GM18519 (cell line): Measurements from ENCODE around the gene GSC2.
"Not testable (repeated sequence)": the region's sequence is repeated elsewhere in the genome, so short reads cannot be mapped to it uniquely, and the experiment has no call there.

Experiments
- ATAC-seq: cut with Tn5 transposase; IDR thresholded peaks from one replicate; pipeline ENCODE4 v1.9.1; 2021; ENCODE audit warnings: mild to moderate bottlenecking, moderate library complexity; ENCODE audit not compliant: unreplicated experiment, low FRiP score

GSC2 gene

DNA sequence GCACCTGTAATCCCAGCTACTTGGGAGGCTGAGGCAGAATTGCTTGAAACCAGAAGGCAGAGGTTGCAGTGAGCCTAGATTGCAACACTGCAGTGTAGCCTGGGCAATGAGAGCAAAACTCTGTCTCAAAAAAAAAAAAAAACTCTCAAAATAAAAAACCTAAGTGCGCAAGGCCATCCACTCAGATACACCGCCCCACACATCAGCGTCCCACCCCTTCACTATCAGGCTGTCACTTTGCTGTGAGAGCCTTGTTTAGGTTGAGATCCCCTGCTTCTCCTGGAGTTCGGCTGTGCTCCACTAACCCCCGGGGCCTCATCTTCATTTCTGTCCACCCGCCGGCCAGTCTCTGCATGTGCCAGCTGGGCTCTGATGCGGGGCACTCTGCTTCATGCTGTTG lies 16.3 kb upstream of the GSC2 start:
- no peak for ATAC-seq

DNA sequence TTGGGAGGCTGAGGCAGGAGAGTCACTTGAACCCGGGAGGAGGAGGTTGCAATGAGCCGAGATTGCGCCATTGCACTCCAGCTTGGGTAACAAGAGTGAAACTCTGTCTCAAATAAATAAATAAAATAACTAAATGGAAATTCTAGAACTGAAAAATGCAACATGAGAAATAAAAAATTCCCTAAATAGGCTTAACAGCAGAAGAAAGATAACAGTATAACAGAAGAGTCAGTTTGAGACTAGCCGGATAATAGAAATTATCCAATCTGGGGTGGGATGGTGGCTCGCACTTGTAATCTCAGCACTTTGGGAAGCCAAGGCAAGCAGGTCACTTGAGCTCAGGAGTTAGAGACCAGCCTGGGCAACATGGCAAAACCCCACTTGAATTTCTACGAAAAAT lies 14.3 kb upstream of the GSC2 start:
- no peak for ATAC-seq

DNA sequence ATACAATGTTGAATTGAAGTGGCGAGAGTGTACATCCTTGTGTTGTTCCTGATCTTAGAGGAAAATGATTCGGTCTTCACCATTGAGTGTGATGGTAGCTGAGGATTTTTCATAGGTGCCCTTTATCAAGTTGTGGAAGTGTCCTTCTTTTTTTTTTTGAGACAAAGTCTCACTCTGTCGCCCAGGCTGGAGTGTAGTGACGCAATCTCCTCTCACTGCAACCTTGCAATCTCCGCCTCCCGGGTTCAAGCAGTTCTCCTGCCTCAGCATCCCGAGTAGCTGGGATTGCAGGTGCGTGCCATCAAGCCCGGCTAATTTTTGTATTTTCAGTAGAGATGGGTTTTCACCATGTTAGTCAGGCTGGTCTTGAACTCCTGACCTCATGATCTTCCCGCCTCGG lies 8.6 kb upstream of the GSC2 start:
- ATAC-seq, result not testable (repeated sequence)

DNA sequence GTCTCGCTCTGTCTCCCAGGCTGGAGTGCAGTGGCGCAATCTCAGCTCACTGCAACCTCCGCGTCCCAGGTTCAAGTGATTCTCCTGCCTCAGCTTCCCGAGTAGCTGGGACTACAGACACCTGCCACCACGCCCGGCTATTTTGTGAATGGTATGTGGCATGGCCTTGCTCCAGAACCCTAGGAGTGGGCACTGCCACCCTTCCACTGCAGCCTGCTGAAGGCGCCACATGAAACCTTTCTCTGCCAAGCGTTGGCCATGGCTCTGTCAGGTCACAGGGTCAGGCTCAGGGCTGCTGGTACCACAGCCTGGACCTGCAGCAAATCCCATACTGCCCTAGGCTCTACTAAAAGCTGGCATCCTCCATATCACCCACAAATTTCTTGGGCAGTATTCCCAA lies 6.0 kb upstream of the GSC2 start:
- not testable (repeated sequence) for ATAC-seq

DNA sequence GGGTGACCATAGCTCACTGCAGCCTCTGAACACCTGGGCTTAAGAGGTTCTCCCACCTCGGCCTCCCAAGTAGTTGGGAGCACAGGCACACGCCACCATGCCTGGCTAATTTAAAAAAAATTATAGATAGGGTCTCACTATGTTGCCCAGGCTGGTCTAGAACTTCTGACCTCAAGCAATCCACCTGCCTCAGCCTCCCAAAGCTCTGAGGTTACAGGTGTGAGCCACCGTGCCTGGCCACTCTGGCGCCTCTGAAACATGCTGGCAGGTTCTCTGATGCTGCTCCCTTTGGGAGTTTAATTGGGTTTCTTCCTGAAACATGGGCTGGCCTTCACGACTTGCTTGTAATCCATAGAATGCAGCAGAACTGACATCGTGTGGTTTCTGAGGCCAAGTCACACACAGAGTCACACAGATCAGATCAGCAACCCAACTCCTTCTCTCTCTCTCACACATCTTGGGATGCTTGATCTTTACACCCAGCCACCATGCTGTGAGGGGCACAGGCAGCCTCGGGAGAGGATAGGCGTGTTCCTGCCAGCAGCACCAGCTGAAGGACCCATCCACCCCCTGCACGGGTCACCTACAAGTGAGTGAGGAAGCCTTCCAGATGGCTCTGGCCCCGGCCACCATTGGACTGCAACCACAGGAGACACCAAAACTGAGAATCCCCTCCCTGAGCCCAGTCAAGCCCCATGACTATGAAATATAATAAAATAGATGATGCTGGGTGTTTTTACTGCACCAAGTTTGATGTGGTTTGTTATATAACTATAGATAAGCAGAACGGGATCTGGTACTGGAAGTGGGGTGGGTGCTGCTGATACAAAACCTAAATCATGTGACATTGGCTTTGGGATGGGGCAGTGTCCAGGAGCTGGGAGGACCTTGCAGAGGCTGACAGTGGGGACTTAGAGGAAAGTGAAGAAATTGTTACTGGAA lies 3.1 kb upstream of the GSC2 start:
- no peak for ATAC-seq

DNA sequence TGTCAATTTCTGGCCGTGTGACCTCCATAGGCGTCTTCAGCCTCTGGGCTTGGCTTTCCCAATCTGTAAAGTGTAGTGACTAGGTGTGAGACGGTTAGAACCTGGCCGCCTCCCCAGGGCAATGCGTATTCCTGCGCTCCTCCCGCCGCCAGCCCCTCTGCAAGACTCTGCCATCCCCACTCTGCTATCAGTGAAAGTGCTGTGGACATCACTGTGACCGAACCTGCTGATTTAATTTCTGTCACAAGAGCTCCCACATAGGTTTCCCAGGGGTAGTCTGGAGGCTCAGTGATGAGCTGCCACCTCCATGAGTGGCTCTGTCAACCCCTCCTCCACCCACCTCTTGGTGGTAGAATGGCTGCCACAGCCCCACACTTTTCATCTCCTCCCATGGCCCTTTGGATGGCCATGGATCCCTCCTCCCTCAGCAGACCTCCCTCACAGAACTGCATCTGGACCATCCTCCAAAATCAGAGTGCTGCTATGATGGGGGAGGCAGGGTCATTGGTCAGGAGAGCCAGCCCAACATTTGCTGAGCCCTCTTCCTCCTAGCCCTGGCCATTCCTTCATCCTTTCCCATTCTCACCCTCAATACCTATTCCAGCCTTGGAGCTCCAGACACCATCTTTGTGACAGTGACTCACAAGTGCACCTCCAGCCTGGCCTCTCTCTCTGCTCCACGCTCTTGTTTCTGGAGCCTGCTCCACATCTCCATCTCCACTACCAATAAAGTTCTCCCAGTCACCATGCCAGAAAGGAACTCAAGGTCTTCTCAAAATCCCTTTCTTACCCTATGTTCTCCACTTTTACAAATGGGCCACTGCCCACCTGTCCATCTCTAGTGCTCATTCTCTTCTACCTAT lies 1.5 kb upstream of the GSC2 start:
- ATAC-seq, result no peak

DNA sequence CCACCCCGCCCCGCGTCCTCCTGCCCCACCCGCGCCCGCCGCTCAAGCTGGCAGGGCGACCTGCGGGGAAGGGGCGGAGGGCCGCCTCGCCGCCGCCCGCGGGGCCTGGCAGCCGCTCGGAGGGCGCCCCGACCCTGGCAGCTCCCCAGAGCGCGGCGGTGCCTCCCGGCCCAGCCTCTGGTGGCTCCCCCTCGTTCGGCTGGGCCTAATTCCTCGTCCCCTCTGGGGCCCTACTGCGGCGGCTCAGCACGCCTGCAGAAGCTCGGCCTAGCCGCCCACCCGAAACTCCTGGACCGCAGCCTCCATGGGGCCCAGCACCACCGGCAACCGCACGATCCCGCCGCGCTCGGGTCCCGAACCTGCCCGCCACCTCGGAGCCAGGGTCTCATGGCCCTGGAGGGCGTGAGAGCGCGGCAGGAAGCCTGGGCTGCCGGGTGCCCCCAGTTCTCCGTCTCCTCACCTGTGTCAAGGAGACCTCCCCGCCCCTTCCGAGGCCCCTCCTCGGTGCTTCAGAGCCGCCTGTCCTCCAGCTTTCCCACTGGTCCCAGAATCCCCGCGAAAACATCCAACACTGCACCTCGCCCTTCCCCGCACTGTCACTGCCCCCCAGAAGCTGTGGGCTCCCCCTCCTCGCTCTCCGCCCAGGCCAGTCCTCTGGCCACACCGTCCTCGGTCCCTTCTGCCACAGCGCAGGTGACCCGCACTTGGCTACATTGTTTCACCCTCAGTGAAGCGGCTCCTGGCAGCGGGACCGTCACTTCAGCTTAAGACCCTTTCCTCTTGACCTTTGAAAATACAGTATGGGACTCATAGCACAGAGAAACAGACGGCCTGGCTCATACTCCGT lies 613 bp upstream of the GSC2 start:
- no peak for ATAC-seq

DNA sequence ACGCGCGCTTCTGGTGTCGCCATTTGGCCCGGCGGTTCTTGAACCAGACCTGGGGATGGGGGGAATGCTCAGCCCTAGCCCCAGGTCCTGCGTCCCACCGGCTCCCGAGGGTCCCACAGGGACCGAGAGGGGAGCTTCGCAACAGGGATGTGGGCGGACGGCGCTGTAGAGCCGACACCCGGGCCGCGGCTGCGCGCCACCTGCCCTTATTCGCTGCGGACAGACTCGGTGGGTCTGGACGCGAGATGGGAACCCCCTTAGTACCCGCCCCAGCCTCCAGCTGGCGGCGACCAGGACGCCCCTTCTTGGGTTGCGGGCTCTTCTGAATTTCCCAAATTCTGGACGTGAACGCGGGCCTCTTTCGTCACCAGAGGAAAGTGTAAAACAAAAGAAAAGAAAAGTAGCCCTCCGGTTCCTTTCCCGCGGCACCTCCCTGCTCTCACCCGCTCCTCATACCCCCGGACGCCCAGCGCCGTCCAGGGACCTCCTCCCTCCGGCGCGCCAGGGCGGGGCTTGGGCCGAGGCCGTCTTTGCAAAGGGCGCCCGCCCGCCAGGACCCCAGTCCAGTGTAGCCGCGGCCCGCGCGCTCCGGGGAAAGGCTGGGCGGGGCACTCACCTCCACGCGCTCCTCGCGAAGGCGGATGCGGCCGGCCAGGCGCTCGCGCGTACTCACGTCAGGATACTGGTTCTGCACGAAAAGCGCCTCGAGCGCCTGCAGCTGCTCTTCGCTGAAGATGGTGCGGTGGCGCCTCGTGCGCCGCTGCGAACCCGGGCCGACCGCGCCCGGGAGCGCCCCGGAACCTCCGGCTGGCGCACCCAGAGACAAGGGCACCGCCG lies 827 bp downstream of the GSC2 start:
- no peak for ATAC-seq

DNA sequence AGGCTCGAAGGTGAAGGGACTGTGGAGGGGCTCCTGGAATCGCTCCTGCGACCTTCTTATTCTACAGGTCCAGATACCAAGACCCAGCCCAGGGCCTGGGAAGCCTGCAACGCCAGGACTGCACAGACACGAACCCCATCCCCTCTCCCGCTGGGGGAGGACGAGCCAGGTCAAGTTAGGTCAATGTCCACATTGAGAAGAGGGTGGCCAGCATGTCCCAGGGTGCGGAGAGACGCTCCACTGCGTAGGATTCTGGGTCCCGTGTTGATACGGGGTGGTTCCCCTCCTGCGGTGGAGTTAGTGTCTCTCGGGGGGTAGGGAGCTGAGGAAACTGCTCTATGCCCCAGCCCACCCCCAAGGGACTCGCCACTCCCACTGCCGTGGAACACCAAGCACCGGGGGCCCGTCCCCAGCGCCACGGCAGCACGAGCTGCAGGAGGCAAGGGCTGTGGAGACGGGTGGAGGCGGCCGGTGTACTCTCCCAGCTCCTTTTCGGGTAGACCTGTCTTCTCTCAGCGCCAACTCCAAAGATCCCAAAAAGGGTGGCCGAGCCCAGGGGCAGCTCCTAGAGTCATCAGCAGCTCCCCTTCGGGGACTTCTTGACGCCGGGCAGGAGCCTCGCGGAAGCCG lies 1.6 kb downstream of the GSC2 start:
- ATAC-seq, result no peak

DNA sequence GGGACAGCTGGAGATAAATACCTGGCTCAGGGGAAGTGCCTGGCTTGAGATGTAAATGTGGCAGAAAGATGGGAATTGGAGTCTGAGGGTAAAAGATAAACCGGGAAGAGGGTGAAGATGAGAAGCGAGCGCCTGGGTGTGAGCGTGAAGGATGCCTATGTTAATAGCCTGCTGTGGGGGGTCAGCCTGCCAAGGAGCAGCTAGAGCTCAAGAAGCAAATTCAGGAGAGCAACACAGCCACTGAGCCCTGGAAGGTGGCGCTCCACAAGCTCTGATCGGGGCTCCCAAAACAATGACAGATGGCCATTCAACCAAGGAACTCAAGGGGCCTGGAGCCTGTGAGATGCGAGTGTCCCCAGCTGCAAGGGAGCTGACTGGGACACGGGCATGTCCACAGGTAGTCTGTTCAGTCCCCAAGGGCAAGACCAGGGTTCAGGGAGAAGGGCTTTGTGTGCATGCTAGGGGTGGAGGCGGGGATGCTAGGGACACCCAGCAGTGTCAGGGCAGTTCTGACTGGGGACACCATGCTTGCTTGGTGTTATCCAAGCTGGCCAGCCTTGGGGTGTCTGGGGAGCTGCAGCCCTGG lies 2.8 kb downstream of the GSC2 start:
- ATAC-seq, result no peak

DNA sequence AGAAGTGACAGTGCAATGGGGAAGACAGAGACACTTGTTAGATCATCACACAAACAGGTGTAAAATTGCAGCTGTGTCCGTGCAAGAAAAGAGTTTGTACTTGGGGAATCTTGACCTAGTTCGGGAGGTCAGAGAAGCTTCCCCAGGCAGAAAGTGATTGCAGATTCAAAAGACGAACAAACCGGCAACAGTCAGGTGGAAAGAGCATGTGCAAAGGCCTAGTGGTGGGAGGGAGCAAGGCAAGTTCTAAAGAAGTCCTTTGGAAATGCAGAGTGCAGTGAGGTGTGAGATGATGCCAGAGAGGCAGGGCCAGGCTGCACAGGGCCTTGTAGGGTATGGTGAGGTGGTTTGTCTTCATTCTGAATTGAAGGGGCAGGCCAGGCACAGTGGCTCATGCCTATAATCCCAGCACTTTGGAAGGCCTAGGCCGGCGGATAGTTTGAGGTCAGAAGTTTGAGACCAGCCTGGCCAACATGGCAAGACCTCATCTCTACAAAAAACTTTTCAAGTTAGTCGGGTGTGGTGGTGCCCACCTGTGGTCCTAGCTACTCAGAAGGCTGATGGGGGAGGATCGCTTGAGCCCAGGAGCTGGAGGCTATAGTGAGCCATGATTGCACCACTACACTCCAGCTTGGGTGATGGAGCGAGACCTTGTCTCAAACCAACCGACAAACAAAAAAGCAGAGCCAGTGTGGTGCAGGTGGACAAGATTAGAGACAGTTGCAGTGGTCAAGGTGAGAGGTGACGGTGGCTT lies 3.7 kb downstream of the GSC2 start:
- no peak for ATAC-seq

DNA sequence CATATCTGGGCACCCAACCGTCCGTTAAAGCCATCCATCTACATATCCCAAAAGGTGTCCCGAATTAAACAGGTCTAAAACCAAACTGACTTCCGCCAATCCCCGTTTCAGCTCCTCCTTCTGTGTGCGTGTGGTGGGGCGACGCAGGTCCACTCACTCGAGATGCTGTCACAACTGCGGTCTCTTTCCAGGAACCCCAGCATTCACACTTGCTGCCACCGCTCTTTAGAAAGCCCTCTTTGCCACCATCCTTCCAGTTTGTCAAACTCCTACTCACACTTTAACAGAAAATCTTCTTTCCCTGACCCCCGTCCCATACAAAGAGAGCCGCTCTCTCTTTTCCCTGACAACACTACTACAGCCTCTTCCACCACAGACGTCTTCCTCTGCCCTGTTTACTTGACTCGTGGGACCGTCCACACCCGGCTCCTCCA lies 6.1 kb downstream of the GSC2 start:
- no peak for ATAC-seq

DNA sequence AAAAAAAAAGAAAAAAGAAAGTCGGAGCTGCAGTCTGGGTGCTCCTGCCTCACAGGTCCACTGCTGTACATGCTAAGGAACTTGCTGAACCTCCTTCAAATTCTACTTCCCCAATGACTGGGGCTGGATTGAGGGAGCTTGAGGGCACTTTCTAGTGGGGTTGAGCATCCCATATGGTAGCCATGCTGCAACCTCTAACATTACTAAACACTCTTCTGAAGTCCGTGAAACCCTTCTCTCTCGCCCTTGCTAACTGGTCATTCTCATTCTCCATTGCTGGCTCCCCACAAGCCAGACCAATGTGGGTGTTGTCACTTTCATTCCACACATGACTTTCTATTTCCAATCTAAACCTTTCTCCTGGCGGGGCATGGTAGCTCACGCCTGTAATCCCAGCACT lies 6.9 kb downstream of the GSC2 start:
- ATAC-seq, result no peak

DNA sequence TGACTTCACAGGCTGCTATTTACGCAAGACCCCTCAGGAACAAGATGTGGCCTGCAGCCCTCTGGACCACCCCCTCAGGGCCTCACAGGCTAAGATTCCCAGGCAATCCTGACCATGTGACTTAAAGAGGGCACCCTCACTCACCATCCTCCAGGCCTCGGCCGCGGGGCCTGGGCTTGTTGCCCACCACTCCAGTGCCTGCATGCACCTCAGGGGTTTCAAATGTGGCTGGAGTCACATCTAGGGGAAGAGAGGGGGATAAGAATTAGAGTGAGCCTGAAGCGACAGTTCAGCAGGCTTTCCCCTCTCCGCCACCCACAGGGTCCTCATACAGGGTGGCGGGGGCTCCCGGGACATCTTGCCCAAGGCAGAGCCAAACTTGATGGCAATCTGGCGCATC lies 7.7 kb downstream of the GSC2 start:
- no peak for ATAC-seq

DNA sequence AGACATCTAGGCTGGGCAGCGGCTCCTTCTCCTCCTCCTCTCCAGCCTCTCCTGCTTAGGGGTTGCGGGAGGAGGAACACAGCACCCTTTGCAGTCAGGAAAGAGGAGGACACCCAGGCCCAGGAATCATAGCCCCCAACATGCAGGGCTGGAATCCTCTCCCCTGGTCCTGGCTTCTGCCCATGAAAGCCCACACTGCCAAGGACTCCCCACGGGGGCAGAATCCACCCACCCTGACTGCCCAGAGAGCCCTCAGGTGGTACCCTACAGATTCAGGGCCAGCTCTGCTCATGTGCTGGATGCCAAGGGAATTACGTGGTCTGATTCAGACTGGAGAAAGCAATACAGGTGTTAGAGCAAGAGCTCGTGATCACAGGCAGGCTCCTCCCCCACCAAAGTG lies 10.1 kb downstream of the GSC2 start:
- no peak for ATAC-seq

DNA sequence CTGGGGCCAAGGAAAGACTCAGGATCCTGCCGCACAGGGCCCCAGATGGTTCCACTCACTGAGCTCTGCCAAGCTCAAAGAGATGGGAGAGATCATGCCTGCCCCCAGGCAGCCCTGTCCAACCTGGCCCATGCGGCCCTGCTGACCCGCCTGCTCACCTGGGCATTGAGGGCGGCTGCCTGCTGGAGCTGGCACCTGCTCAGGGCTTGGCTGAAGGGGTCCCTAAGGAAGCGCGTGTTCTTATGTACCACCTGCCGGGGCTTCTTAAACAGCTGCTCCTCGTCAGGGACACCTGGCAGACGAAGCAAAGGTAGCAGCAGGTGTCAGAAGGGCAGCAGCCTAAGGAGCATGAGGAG lies 11.1 kb downstream of the GSC2 start:
- ATAC-seq, result no peak

DNA sequence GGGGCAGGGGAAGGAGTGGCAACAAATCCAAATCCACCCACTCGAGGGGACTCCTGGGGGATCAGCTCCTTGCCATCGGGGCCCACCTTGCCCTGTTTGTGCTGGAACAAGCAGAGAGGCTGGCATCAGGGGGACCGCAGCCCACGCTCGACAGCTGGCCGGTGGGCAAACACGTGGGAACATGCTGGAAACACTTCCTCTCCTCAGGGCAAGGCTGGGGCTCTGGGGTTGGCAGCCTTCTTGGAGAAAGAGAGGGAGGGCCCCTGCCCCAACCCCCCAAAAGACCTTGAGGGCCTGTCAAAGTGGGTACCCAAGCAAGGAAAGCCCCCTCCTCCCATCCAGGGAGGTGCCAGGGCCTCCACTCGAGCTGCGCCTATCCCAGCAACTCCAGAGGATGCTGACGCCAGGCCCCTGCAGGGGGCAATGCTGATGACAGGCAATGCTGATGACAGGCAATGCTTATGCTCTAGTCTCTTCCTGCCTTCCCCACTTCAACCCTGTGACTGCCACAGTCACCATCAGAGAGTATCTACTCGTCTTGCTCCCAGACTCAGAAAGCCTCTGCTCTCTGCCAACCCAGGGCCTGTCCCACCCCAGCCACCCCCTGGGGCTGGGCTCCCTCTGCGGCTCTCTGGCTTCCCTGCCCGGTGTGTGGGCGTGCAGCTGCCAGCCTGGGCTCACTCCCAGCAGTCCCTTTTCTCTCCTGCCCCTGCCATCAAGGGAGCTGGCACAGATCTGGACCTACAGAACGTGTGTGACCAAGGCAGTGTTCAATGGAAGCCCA lies 11.7 kb downstream of the GSC2 start:
- no peak for ATAC-seq
